ENCODE results near the gene AHDC1. TPM values are rescaled to one million over a fixed set of nuclear protein-coding genes. Genes with fewer than 3 reads are reported as not detected.

Gene AHDC1
- total RNA-seq, 1 donor from 2014 or later: 23.7 TPM

GRCh38 chr1:27485363-27485762 lies 118.6 kb downstream of the AHDC1 start:
- intact Hi-C loops (cut with DNase I): no loop called here
- Histone ChIP-seq H3K27me3 (ENCODE audit: low read depth) (no peaks in the 10 kb centered on the region), H3K36me3 (no peaks in the 10 kb centered on the region), H3K4me3 (no peak overlapping the region), H3K27ac (no peak overlapping the region), H3K9me3 (no peaks in the 10 kb centered on the region), H3K4me1 (peaks cover 69% of the 10 kb centered on the region)
- no peak for DNase-seq
- no peak for ATAC-seq
- TF ChIP-seq CTCF (IDR thresholded peaks at IDR 0.05): no peak

Other genes starting within 250 kb of the AHDC1 start
- gene MAP3K6, start 237.2 kb downstream of the AHDC1 start, total RNA-seq: 117 TPM
- 1,125 TPM for gene FCN3, start 229.3 kb downstream of the AHDC1 start, total RNA-seq
- gene CD164L2, start 220.8 kb downstream of the AHDC1 start, total RNA-seq: 6.8 TPM
- gene GPR3, start 211.5 kb downstream of the AHDC1 start, total RNA-seq: 0.18 TPM
- 159 TPM for gene WASF2, start 114.0 kb downstream of the AHDC1 start, total RNA-seq
- 193 TPM for gene FGR, start 31.0 kb upstream of the AHDC1 start, total RNA-seq
- gene IFI6, start 68.0 kb upstream of the AHDC1 start, total RNA-seq: 211 TPM
- gene FAM76A, start 121.8 kb upstream of the AHDC1 start, total RNA-seq: 18.0 TPM
- gene STX12, start 169.1 kb upstream of the AHDC1 start, total RNA-seq: 91.0 TPM
- gene PPP1R8, start 226.6 kb upstream of the AHDC1 start, total RNA-seq: 31.3 TPM